Endothelial cell of umbilical vein (primary cell): ENCODE results near the gene BCL3. TPM values are rescaled to one million over a fixed set of nuclear protein-coding genes. Genes with fewer than 3 reads are reported as not detected.

ENCODE experiments used
- BruUV-seq: library from RNA; stranded (reverse); fragments of 400-500 nt; replicated peaks from 2 replicates; lab custom pipeline; 2021; lab: Mats Ljungman, UMichigan
- CTCF ChIA-PET: fragments of 300-600, 350-600 bp; sonication (Branson Sonifier 250); formaldehyde crosslinking; loops from one replicate; lab custom pipeline; 2021; ENCODE audit warnings: antibody characterized with exemption, inconsistent platforms; lab: Charles Lee
- POLR2A ChIA-PET: fragments of 300-600, 350-600 bp; sonication (Branson Sonifier 250); formaldehyde crosslinking; loops from one replicate; lab custom pipeline; 2021; ENCODE audit warnings: antibody characterized with exemption, inconsistent platforms; lab: Charles Lee
- DNase-seq: peaks from one replicate; pipeline ENCODE4 v3.0.0-alpha.2; 2011; ENCODE audit warnings: low read depth, low spot score
- FAIRE-seq: peaks from 2 replicates; lab custom pipeline; 2011; peaks lifted over from hg19 to GRCh38; lab: Jason Lieb, UNC
- H2AFZ ChIP-seq: 2 replicates; pipeline ENCODE4 v1.6.0; 2012; ENCODE audit warnings: low read depth, low read length, control low read depth, inconsistent platforms
- H3K27ac ChIP-seq: 2 replicates; pipeline ENCODE4 v1.5.1; 2011; ENCODE audit warnings: low read depth, mild to moderate bottlenecking, control low read depth, low read length, moderate library complexity; ENCODE audit not compliant: insufficient read depth
- H3K27me3 ChIP-seq, 2 experiments: 2 replicates each; pipeline versions ENCODE4 v1.6.0 to v1.6.1; 2011; ENCODE audit warnings: low read length in 2 of 2, mixed read lengths in 1 of 2; ENCODE audit not compliant: control insufficient read depth in 2 of 2, insufficient read depth in 2 of 2
- H3K36me3 ChIP-seq, 2 experiments: 2 replicates in 1 of 2; 3 replicates in 1 of 2; pipeline ENCODE4 v1.5.1; 2011; ENCODE audit warnings: low read length in 2 of 2, mild to moderate bottlenecking in 1 of 2, moderate library complexity in 1 of 2; ENCODE audit not compliant: control insufficient read depth in 2 of 2, insufficient read depth in 2 of 2; ENCODE audit errors: extremely low read depth in 1 of 2
- H3K4me1 ChIP-seq: 3 replicates; pipeline ENCODE4 v1.5.1; 2011; ENCODE audit warnings: mild to moderate bottlenecking, low read length; ENCODE audit not compliant: control insufficient read depth, insufficient read depth; ENCODE audit errors: extremely low read depth
- H3K4me2 ChIP-seq: 2 replicates; pipeline ENCODE4 v1.6.1; 2011; ENCODE audit warnings: low read length, control low read depth, mixed read lengths; ENCODE audit not compliant: insufficient read depth
- H3K4me3 ChIP-seq, 3 experiments: fragments of 200-600 bp in 1 of 3; sonication (generic), shearing (Covaris generic) in 1 of 3; replicated peaks in 1 of 3; 2 replicates each; pipeline ENCODE4 v1.5.1; 2011 to 2016; ENCODE audit warnings: control low read depth in 3 of 3, low read length in 3 of 3, mild to moderate bottlenecking in 2 of 3, inconsistent platforms in 1 of 3, low read depth in 1 of 3, moderate library complexity in 1 of 3; ENCODE audit not compliant: insufficient read depth in 1 of 3
- H3K79me2 ChIP-seq: 2 replicates; pipeline ENCODE4 v1.6.0; 2012; ENCODE audit warnings: low read length, inconsistent platforms; ENCODE audit not compliant: control insufficient read depth, insufficient read depth
- H3K9ac ChIP-seq: replicated peaks from 2 replicates; pipeline ENCODE3; 2011; ENCODE audit warnings: low read length, control low read depth; ENCODE audit not compliant: insufficient read depth; ENCODE audit errors: extremely low read depth
- H3K9me1 ChIP-seq: replicated peaks from 3 replicates; pipeline ENCODE4 v1.6.0; 2011; ENCODE audit warnings: mild to moderate bottlenecking, low read length; ENCODE audit not compliant: control insufficient read depth, insufficient read depth; ENCODE audit errors: extremely low read depth
- H3K9me3 ChIP-seq: replicated peaks from 2 replicates; pipeline ENCODE4 v1.5.1; 2012; ENCODE audit warnings: low read length, inconsistent platforms; ENCODE audit not compliant: control insufficient read depth, insufficient read depth
- H4K20me1 ChIP-seq: replicated peaks from 2 replicates; pipeline ENCODE3; 2011; ENCODE audit warnings: mild to moderate bottlenecking, low read length; ENCODE audit not compliant: control insufficient read depth, insufficient read depth; ENCODE audit errors: extremely low read depth
- EZH2 ChIP-seq: IDR thresholded peaks from 2 replicates; pipeline ENCODE4 v1.6.1; 2012; ENCODE audit warnings: borderline replicate concordance, low read depth, mild to moderate bottlenecking, moderate library complexity, low read length, inconsistent platforms; ENCODE audit not compliant: severe bottlenecking
- FOS ChIP-seq: IDR thresholded peaks from 2 replicates; pipeline ENCODE4 v1.6.1; 2011; ENCODE audit warnings: mild to moderate bottlenecking, low read length, moderate library complexity, borderline replicate concordance; ENCODE audit not compliant: insufficient read depth
- GATA2 ChIP-seq: IDR thresholded peaks from 2 replicates; pipeline ENCODE4 v1.7.0; 2011; ENCODE audit warnings: low read depth, mild to moderate bottlenecking, moderate library complexity, mixed read lengths, low read length; ENCODE audit not compliant: insufficient read length, insufficient read depth
- JUN ChIP-seq: IDR thresholded peaks from 2 replicates; pipeline ENCODE4 v1.6.1; 2011; ENCODE audit warnings: borderline replicate concordance, low read depth; ENCODE audit not compliant: insufficient read length, insufficient read depth
- MYC ChIP-seq: IDR thresholded peaks from one replicate; pipeline ENCODE4 v1.6.1; 2011; ENCODE audit warnings: mild to moderate bottlenecking, low read depth, low read length
- POLR2A ChIP-seq: IDR thresholded peaks from 2 replicates; pipeline ENCODE4 v1.6.1; 2012; ENCODE audit warnings: low read depth, mild to moderate bottlenecking, control low read depth, low read length
- POLR2AphosphoS5 ChIP-seq: IDR thresholded peaks from 2 replicates; pipeline ENCODE4 v1.6.1; 2012; ENCODE audit warnings: low read depth, mild to moderate bottlenecking, control low read depth, low read length, moderate library complexity; ENCODE audit not compliant: insufficient read depth
- dilution Hi-C: fragments of 300-500 bp; cut with MboI; formaldehyde crosslinking; loops from one replicate; pipeline ENCODE4 v1.15.0; 2019; ENCODE audit warnings: low sequenced_read_pairs; ENCODE audit not compliant: extremely low pct_ligation_motif_present
- intact Hi-C: fragments of 100-400 bp; cut with micrococcal nuclease; formaldehyde crosslinking; loops from one replicate; pipeline ENCODE4 v1.10.0; 2022
- polyA plus RNA-seq, 4 experiments: library from polyadenylated mRNA; depleted of rRNA in 3 of 4; stranded (reverse) in 3 of 4; unstranded in 1 of 4; fragments of >200 nt; gene quantifications; 2 replicates each; pipeline versions ENCODE4 v1.2.1 to v1.2.3, GENCODE V29; 2011 to 2012; ENCODE audit warnings: missing spikeins in 1 of 4
- total RNA-seq: library from RNA; stranded (reverse); gene quantifications from 2 replicates; pipeline ENCODE4 v1.2.3, GENCODE V29; 2021
- TF ChIP-seq, protein P1 (sequence below): IDR thresholded peaks from 2 replicates; pipeline ENCODE4 v1.6.1; 2011; ENCODE audit not compliant: insufficient read depth, insufficient read length
- TF ChIP-seq, protein P2 (sequence below), 2 donors: IDR thresholded peaks; 1 replicate in 1 of 2; 2 replicates in 1 of 2; pipeline ENCODE4 v1.5.1; 2011; ENCODE audit warnings: low read length in 2 of 2, mild to moderate bottlenecking in 2 of 2, moderate library complexity in 2 of 2, control low read depth in 1 of 2, inconsistent platforms in 1 of 2, low read depth in 1 of 2; ENCODE audit not compliant: insufficient read depth in 1 of 2; ENCODE audit errors: extremely low read depth in 1 of 2

BCL3 gene
- total and polyA plus RNA-seq, 2 donors (not counting 3 experiments of a cell fraction or from before 2014, with no cell fraction given) = 11.0 to 26.9 TPM

DNA sequence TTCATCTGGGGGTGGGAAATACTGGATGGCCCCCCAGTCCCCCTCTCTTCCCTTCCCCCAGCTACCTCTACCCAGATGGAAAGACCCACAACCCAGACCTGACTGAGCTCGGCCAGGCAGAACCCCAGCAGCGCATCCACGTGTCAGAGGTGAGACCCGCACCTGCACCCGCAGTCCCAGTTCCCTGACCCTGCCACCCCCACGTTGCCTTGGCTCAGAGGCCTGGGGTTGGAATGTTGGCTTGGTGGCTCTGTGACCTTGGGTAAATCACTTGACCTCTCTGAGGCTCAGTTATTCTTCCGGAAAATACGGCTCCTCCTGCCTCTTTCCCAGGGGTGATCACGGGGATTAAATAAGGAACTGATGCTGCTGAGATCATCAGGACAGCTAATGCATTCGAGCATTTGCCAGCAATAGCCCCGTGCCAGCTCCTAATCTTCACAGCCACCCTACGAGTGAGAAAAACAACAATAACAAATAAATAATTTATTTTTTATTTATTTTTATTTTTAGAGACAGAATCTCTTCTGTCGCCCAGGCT lies 41.5 kb downstream of the BCL3 start:
- no peak overlapping the region for H3K27ac ChIP-seq
- no peak overlapping the region for H2AFZ ChIP-seq
- no peak overlapping the region for H3K9ac ChIP-seq
- H4K20me1 ChIP-seq = no peaks in the 10 kb centered on the region
- H3K9me3 ChIP-seq = no peaks in the 10 kb centered on the region
- DNase-seq (no peak), FAIRE-seq (no peak)
- no peaks in the 10 kb centered on the region for H3K9me1 ChIP-seq
- no peaks in the 10 kb centered on the region for H3K36me3 ChIP-seq
- dilution Hi-C loops = no loop called here
- no peaks in the 10 kb centered on the region for H3K4me1 ChIP-seq
- no peak overlapping the region for H3K4me3 ChIP-seq
- CTCF ChIA-PET = interaction anchor here (1.1 to 1.6 kb wide), 2 partner anchors 54 to 219 kb away, joined by 3 to 5 read pairs; no protein-coding TSS in a partner anchor
- no peak for TF ChIP-seq POLR2A
- TF ChIP-seq MYC = no peak
- H3K4me2 ChIP-seq = no peak overlapping the region
- intact Hi-C loops = no loop called here
- H3K79me2 ChIP-seq = no peaks in the 10 kb centered on the region
- POLR2A ChIA-PET = no interaction called here
- no peaks in the 10 kb centered on the region for H3K27me3 ChIP-seq
- no TSS peak for BruUV-seq

DNA sequence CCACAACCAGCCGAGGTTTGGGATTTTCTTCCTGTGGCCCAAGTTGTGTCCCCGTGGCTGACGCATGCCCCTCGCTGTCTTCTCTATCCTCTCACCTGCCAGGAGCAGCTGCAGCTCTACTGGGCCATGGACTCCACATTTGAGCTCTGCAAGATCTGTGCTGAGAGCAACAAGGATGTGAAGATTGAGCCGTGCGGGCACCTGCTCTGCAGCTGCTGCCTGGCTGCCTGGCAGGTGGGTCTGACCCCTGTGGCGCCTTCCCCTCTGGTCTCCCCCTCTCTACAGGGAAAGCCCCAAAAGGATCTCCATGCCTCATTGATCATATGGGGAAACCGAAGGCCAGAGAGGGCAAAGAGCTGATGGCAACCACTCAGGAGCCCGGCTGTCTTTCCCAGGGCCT lies 43.8 kb downstream of the BCL3 start:
- H3K4me3 ChIP-seq = no peak overlapping the region
- dilution Hi-C loops = no loop called here
- H4K20me1 ChIP-seq = no peaks in the 10 kb centered on the region
- no peak overlapping the region for H3K9ac ChIP-seq
- peaks cover 14% of the 10 kb centered on the region for H3K4me1 ChIP-seq
- CTCF ChIA-PET = interaction anchor here (0.6 to 2.6 kb wide), 6 partner anchors 8 to 222 kb away, joined by 3 to 18 read pairs (median 4); partner anchors contain the start of gene NECTIN2
- H3K27ac ChIP-seq = no peak overlapping the region
- no TSS peak for BruUV-seq
- no peaks in the 10 kb centered on the region for H3K36me3 ChIP-seq
- POLR2A ChIA-PET = no interaction called here
- DNase-seq (no peak), FAIRE-seq (no peak)
- intact Hi-C loops = no loop called here
- H3K27me3 ChIP-seq = no peaks in the 10 kb centered on the region
- no peak overlapping the region for H3K4me2 ChIP-seq
- TF ChIP-seq, protein P1, sequence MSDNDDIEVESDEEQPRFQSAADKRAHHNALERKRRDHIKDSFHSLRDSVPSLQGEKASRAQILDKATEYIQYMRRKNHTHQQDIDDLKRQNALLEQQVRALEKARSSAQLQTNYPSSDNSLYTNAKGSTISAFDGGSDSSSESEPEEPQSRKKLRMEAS = no peak
- TF ChIP-seq GATA2 = no peak
- no peak for TF ChIP-seq JUN
- TF ChIP-seq FOS = no peak
- TF ChIP-seq POLR2A = no peak
- no peak for TF ChIP-seq EZH2
- no peak for TF ChIP-seq POLR2AphosphoS5
- TF ChIP-seq, protein P2, sequence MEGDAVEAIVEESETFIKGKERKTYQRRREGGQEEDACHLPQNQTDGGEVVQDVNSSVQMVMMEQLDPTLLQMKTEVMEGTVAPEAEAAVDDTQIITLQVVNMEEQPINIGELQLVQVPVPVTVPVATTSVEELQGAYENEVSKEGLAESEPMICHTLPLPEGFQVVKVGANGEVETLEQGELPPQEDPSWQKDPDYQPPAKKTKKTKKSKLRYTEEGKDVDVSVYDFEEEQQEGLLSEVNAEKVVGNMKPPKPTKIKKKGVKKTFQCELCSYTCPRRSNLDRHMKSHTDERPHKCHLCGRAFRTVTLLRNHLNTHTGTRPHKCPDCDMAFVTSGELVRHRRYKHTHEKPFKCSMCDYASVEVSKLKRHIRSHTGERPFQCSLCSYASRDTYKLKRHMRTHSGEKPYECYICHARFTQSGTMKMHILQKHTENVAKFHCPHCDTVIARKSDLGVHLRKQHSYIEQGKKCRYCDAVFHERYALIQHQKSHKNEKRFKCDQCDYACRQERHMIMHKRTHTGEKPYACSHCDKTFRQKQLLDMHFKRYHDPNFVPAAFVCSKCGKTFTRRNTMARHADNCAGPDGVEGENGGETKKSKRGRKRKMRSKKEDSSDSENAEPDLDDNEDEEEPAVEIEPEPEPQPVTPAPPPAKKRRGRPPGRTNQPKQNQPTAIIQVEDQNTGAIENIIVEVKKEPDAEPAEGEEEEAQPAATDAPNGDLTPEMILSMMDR (IDR thresholded peaks at IDR 0.05; ENCODE audit: extremely low read depth in 1 of 2, insufficient read depth in 1 of 2, low read depth in 1 of 2, low read length in 2 of 2) = no peak
- TF ChIP-seq MYC = no peak
- no peaks in the 10 kb centered on the region for H3K9me1 ChIP-seq
- H3K9me3 ChIP-seq = no peaks in the 10 kb centered on the region
- H2AFZ ChIP-seq = no peak overlapping the region
- H3K79me2 ChIP-seq = no peaks in the 10 kb centered on the region
